HG03575 (cell line): ENCODE measurements around the gene HES2.
"Not testable (repeated sequence)": the region's sequence is repeated elsewhere in the genome, so short reads cannot be mapped to it uniquely, and the experiment has no call there.

Experiments
- ATAC-seq: cut with Tn5 transposase; IDR thresholded peaks from one replicate; pipeline ENCODE4 v1.9.1; 2021; ENCODE audit not compliant: unreplicated experiment, insufficient number of reproducible peaks, low FRiP score; ENCODE audit errors: extremely low read depth

The HES2 gene

GRCh38 chr1:6440198-6441126, 20.7 kb upstream of the HES2 start:
- ATAC-seq, result no peak

DNA sequence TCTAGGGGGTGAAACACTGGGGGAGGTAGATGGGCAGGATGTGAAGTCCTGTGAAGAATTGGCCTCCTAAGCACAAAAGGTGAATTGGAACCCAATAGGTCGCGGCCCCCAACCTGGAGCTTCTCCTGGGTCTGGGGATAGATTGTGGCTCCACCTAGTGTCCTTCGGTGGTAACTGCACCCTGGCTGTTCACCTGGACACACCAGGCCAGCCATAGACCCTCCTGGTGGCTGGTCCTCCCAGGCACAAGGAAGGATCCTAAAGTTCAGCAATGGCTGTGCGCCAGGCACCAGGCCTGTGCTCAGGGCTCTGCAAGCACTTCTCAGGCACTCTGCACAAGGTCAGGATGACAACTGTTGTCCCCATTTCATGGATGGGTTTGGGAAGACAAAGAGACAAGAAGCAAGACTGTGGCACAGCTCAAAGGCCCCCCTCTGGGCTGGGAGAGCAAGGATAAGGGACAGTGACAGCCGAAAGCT, 18.4 kb upstream of the HES2 start:
- ATAC-seq, result no peak

- not testable (repeated sequence) for ATAC-seq
These were observed 17.4 kb upstream of the HES2 start for GRCh38 chr1:6437012-6437700.

DNA sequence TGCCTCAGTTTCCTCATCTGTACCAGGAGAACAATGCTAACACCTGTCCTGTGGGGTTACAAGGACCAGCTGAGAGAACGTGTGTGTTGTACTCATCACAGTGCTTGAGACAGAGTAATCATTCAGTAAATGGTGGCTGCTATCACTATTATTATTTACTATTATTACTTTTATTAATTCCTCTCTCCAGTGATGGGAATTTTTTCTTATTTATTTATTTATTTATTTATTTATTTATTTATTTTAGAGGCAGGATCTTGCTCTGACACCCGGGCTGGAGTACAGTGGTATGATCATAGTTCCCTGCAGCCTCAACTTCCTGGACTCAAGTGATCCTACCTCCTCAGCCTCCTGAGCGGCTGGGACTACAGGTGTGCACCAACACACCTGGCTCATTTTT, 16.6 kb upstream of the HES2 start:
- ATAC-seq, result not testable (repeated sequence)

- no peak for ATAC-seq
These were observed 15.8 kb upstream of the HES2 start for GRCh38 chr1:6435547-6435946.

DNA sequence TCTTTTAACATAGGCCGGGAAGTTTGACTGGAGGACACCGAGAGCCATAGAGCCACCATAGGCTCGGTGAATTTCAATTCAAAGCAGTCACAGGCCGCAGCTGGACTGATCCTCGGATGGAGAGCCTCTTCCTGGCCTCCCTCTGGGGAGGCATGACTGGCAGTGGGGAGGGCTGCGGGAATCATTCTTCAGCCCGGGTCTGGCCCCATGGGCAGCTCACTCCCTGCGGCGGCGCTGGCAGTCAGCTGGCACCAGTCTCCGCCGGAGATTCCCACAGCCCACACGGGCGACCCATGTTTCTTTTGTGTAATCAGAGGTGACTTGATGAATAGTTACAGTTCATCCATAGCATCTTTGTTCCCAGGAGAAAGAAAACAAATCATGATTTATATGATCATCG, 15.4 kb upstream of the HES2 start:
- ATAC-seq, result no peak

DNA sequence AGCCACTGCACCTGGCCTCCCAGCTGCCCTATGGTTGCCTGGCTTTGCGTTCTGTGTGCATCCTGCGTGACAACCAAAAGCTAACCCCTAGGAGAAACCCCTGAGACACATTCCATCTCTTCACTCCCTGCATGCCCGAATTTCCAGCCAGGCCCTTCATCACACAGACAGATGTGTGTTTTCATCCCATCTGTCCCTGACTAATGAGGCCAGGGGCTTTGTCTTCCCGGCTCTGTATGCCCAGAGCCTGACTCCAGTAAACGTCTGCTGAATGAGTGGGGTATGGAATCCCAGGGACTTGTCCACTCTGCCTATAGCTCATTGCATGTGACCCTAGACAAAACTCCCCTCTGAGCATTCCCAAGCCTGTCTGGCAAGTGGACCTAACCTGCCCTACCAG, 14.5 kb upstream of the HES2 start:
- no peak for ATAC-seq

GRCh38 chr1:6431645-6432579, 12.2 kb upstream of the HES2 start:
- ATAC-seq, result not testable (repeated sequence)

GRCh38 chr1:6429660-6430411, 10.1 kb upstream of the HES2 start:
- not testable (repeated sequence) for ATAC-seq

GRCh38 chr1:6428453-6428852, 8.7 kb upstream of the HES2 start:
- not testable (repeated sequence) for ATAC-seq

DNA sequence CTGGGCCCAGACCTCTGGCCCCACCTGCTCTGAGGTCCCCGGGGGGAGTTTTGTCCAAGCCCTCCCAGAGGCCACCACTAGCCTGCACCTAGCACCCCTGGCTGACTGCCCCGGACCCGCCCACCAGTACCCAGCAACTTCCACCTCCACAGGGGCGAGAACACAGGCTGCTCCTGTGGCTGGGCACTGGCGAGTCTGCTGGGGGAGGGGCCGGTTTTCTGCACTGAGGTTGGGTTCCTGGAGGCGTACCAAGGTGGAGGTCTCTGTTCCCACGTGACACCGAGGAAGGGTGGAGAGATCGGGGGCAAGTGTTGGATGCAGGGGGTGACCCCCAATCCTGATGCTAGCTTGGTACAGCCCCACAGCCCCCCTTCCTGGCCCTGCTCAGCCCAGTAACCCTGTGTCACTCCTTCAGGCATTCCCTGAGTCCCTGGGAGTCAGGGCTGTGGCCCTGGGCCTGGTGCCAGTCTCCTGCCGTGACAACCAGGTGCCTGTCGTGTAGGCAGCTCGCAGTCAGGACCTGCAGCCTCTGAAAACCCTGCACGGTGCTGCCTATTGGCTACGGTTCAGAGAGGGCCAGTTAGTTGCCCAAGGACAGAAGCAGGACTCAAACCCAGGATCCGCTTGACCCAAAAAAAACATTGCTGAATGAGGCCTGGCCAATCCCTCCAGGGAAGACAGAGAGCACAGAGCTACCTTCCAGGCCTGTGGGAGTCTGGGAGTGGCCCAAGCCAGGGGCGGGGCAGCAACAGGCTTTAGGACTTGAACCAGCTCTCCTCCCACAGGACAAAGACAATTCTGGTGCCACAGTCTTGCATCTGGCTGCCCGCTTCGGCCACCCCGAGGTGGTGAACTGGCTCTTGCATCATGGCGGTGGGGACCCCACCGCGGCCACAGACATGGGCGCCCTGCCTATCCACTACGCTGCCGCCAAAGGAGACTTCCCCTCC, 8.0 kb upstream of the HES2 start:
- ATAC-seq, result no peak

- no peak for ATAC-seq
These were observed 7.2 kb upstream of the HES2 start for GRCh38 chr1:6426972-6427350.

GRCh38 chr1:6426277-6426971, 6.7 kb upstream of the HES2 start:
- ATAC-seq, result no peak

GRCh38 chr1:6425658-6426057, 5.9 kb upstream of the HES2 start:
- no peak for ATAC-seq

DNA sequence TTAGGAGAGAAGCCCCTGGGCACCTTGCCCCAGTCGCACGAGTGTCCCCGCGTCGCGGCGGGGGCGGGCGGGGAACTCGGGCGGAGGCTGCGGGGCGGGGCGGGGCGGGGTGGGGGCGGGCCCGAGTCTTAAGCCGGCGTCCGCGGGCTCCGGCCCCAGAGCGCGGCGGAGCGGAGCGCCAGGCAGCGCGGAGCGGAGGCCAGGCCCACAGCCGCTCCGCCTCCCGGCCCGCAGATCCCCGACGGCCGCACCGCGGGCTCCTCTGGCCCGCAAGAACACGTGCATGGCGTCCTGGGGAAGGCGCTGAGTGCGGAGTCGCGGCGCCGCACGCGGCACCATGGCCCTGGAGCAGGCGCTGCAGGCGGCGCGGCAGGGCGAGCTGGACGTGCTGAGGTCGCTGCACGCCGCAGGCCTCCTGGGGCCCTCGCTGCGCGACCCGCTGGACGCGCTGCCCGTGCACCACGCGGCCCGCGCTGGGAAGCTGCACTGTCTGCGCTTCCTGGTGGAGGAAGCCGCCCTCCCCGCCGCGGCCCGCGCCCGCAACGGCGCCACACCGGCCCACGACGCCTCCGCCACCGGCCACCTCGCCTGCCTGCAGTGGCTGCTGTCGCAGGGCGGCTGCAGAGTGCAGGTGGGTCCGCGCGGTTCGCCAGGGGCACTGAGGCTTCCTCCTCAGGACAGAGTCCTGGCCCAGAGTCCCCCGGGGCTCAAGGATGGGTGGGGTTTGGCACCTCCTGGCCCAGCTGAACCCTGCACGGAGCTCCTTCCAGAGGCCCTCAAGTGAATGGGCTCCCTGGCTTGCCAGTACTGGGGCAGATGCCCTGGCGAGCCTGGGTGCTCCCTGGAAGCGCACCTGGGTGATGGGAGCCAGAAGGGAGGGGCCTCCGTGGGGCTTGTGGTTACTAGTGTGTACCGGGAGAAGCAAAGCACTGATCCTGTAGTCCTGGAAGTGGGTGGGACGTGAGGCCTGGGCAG, 5.2 kb upstream of the HES2 start, which contains the start of gene ESPN:
ESPN (plus strand) TSS at position 158 of the 975 bp plus-strand sequence; CDS start at position 338, 180 bp downstream.
- ATAC-seq, result no peak
